Stimulated activated CD8-positive, alpha-beta memory T cell treated with anti-CD3 and anti-CD28 coated beads, Interleukin-7, amount 100 ng/mL, for 48 hours (primary cell): ENCODE measurements around the gene TRPM2.

ENCODE experiments used
- DNase-seq, 2 donors: peaks; one replicate each; pipeline ENCODE4 v3.0.0-alpha.2; 2020; ENCODE audit warnings: low read depth in 1 of 2; ENCODE audit errors: extremely low read depth in 1 of 2

Gene TRPM2

GRCh38 chr21:44353191-44353970 is at the start of gene TRPM2:
TRPM2 (plus strand) TSS chr21:44353621; CDS start chr21:44353701, 80 bp downstream.
- no peak for DNase-seq

- no peak for DNase-seq
Observed at GRCh38 chr21:44304011-44304616, 49.3 kb upstream of the TRPM2 start.

- DNase-seq, result no peak
Observed at GRCh38 chr21:44304877-44305293, 48.5 kb upstream of the TRPM2 start.

- DNase-seq, result no peak
Observed at GRCh38 chr21:44305691-44306090, 47.7 kb upstream of the TRPM2 start.

- DNase-seq, result no peak
Observed at GRCh38 chr21:44306936-44307704, 46.3 kb upstream of the TRPM2 start.

GRCh38 chr21:44310628-44311507 is 42.6 kb upstream of the TRPM2 start:
- DNase-seq, result no peak

- DNase-seq, result no peak
Observed at GRCh38 chr21:44312089-44312488, 41.3 kb upstream of the TRPM2 start.

GRCh38 chr21:44312716-44313115 is 40.7 kb upstream of the TRPM2 start:
- no peak for DNase-seq

- DNase-seq, result no peak
Observed at GRCh38 chr21:44313451-44313850, 40.0 kb upstream of the TRPM2 start.

- DNase-seq, result no peak
Observed at GRCh38 chr21:44314128-44314527, 39.3 kb upstream of the TRPM2 start.

GRCh38 chr21:44314561-44314960 is 38.9 kb upstream of the TRPM2 start:
- no peak for DNase-seq

GRCh38 chr21:44315691-44316203 is 37.7 kb upstream of the TRPM2 start:
- DNase-seq, result no peak

GRCh38 chr21:44316277-44316900 is 37.0 kb upstream of the TRPM2 start:
- DNase-seq, result no peak

- no peak for DNase-seq
Observed at GRCh38 chr21:44317241-44317782, 36.1 kb upstream of the TRPM2 start.

- no peak for DNase-seq
Observed at GRCh38 chr21:44317871-44318270, 35.5 kb upstream of the TRPM2 start.

GRCh38 chr21:44318489-44319285 is 34.7 kb upstream of the TRPM2 start:
- no peak for DNase-seq

GRCh38 chr21:44319407-44320065 is 33.9 kb upstream of the TRPM2 start:
- DNase-seq, result no peak

GRCh38 chr21:44320847-44321246 is 32.6 kb upstream of the TRPM2 start:
- no peak for DNase-seq
